ENCODE results near the gene S100A7A.

S100A7A gene

GRCh38 chr1:153397051-153397923 lies 19.0 kb upstream of the S100A7A start:
- Histone ChIP-seq H3K36me3 (ENCODE audit: insufficient read depth) (no peaks in the 10 kb centered on the region), H3K27me3 (ENCODE audit: insufficient read depth, low read depth) (no peaks in the 10 kb centered on the region), H3K27ac (no peak overlapping the region), H3K4me1 (ENCODE audit: low read depth, poor library complexity, severe bottlenecking) (no peaks in the 10 kb centered on the region), H4K20me1 (ENCODE audit: insufficient read depth) (no peaks in the 10 kb centered on the region), H2AFZ (ENCODE audit: low read depth) (no peak overlapping the region), H3K9ac (no peak overlapping the region), H3K4me2 (no peak overlapping the region), H3K79me2 (ENCODE audit: insufficient read depth, low read depth) (no peaks in the 10 kb centered on the region), H3K4me3 (IDR thresholded peaks at IDR 0.05; ENCODE audit: insufficient read depth, low read depth, low read length) (no peak overlapping the region)
- TF ChIP-seq, protein P1, sequence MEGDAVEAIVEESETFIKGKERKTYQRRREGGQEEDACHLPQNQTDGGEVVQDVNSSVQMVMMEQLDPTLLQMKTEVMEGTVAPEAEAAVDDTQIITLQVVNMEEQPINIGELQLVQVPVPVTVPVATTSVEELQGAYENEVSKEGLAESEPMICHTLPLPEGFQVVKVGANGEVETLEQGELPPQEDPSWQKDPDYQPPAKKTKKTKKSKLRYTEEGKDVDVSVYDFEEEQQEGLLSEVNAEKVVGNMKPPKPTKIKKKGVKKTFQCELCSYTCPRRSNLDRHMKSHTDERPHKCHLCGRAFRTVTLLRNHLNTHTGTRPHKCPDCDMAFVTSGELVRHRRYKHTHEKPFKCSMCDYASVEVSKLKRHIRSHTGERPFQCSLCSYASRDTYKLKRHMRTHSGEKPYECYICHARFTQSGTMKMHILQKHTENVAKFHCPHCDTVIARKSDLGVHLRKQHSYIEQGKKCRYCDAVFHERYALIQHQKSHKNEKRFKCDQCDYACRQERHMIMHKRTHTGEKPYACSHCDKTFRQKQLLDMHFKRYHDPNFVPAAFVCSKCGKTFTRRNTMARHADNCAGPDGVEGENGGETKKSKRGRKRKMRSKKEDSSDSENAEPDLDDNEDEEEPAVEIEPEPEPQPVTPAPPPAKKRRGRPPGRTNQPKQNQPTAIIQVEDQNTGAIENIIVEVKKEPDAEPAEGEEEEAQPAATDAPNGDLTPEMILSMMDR (conservative IDR thresholded peaks at IDR 0.05; ENCODE audit: low read depth, low read length), result no peak

- no peaks in the 10 kb centered on the region for H3K4me1 ChIP-seq (ENCODE audit: low read depth, poor library complexity, severe bottlenecking)
- H3K4me2 ChIP-seq, result no peak overlapping the region
- TF ChIP-seq, protein P1 (conservative IDR thresholded peaks at IDR 0.05; ENCODE audit: low read depth, low read length), result no peak
- no peak overlapping the region for H3K9ac ChIP-seq
- H3K36me3 ChIP-seq (ENCODE audit: insufficient read depth), result no peaks in the 10 kb centered on the region
- no peaks in the 10 kb centered on the region for H3K79me2 ChIP-seq (ENCODE audit: insufficient read depth, low read depth)
- H3K27me3 ChIP-seq (ENCODE audit: insufficient read depth, low read depth), result no peaks in the 10 kb centered on the region
- H4K20me1 ChIP-seq (ENCODE audit: insufficient read depth), result no peaks in the 10 kb centered on the region
- no peak overlapping the region for H3K27ac ChIP-seq
- no peak overlapping the region for H3K4me3 ChIP-seq (IDR thresholded peaks at IDR 0.05; ENCODE audit: insufficient read depth, low read depth, low read length)
- H2AFZ ChIP-seq (ENCODE audit: low read depth), result no peak overlapping the region
These were observed 18.2 kb upstream of the S100A7A start for GRCh38 chr1:153397924-153398651.

DNA sequence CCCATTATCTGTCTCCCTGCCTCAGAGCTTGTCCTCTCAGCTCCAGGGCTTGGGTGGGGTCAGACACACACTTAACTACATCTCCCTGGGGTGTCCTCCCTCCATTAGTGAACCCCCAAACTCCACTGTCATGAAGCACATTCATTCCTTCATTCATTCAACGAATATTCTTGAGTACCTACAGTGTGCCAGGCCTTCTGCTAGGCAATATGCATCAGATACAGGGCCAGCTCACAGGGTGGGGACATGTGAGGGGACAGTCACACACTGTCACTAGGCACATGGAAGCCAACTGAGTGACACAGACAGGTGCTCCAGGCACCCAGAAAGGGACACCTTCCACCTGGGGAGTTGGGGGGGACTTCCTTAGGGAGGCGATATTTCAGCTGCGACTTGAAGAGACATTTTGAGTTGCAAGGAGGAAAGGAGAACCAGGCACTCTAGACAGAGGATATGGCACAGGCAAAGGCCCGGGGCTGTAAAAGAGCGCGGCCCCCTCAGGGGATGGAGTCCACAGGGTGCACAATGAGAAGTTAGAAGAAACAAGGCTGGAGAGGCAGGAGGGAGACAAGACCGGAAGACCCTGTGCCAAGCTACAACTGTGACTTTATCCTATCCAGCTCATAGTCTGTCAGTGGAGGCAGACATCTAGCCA lies 16.8 kb upstream of the S100A7A start:
- TF ChIP-seq, protein P1 (conservative IDR thresholded peaks at IDR 0.05; ENCODE audit: low read depth, low read length), result no peak
- no peak overlapping the region for H3K4me3 ChIP-seq (IDR thresholded peaks at IDR 0.05; ENCODE audit: insufficient read depth, low read depth, low read length)
- no peak overlapping the region for H3K9ac ChIP-seq
- no peak overlapping the region for H3K4me2 ChIP-seq
- no peaks in the 10 kb centered on the region for H4K20me1 ChIP-seq (ENCODE audit: insufficient read depth)
- no peak overlapping the region for H2AFZ ChIP-seq (ENCODE audit: low read depth)
- no peaks in the 10 kb centered on the region for H3K4me1 ChIP-seq (ENCODE audit: low read depth, poor library complexity, severe bottlenecking)
- H3K36me3 ChIP-seq (ENCODE audit: insufficient read depth), result no peaks in the 10 kb centered on the region
- H3K79me2 ChIP-seq (ENCODE audit: insufficient read depth, low read depth), result no peaks in the 10 kb centered on the region
- H3K27ac ChIP-seq, result no peak overlapping the region
- no peaks in the 10 kb centered on the region for H3K27me3 ChIP-seq (ENCODE audit: insufficient read depth, low read depth)

- Histone ChIP-seq H2AFZ (ENCODE audit: low read depth) (no peak overlapping the region), H3K27ac (no peak overlapping the region), H3K4me2 (no peak overlapping the region), H3K36me3 (ENCODE audit: insufficient read depth) (no peaks in the 10 kb centered on the region), H3K4me1 (ENCODE audit: low read depth, poor library complexity, severe bottlenecking) (no peaks in the 10 kb centered on the region), H4K20me1 (ENCODE audit: insufficient read depth) (no peaks in the 10 kb centered on the region), H3K27me3 (ENCODE audit: insufficient read depth, low read depth) (no peaks in the 10 kb centered on the region), H3K79me2 (ENCODE audit: insufficient read depth, low read depth) (no peaks in the 10 kb centered on the region), H3K4me3 (IDR thresholded peaks at IDR 0.05; ENCODE audit: insufficient read depth, low read depth, low read length) (no peak overlapping the region), H3K9ac (no peak overlapping the region)
- TF ChIP-seq, protein P1 (conservative IDR thresholded peaks at IDR 0.05; ENCODE audit: low read depth, low read length), result no peak; the same call in 1 of the 2 replicates
These were observed 16.1 kb upstream of the S100A7A start for GRCh38 chr1:153400244-153400643.
